HG03439 (cell line): ENCODE measurements around the gene KCTD14.

Experiments
- ATAC-seq: cut with Tn5 transposase; IDR thresholded peaks from one replicate; pipeline ENCODE4 v1.9.1; 2021; ENCODE audit warnings: mild to moderate bottlenecking, moderate library complexity; ENCODE audit not compliant: unreplicated experiment

The KCTD14 gene

DNA sequence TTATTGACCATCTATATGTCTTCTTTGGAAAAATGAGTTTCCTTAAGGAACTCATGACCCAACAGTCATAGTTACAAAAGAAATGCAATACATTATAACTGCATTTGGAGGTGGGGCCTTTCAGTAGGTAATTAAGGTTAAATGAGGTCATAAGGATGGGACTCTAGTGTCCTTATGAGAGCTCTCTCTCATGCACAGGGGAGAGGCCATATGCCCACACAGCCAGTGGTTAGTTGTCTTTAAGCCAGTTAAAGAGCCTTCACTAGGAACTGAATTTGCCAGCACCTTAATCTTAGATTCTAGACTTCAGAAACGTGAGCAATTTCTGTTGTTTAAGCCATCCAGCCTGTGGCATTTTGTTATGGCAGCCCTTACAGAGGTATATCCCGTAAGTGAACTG lies 56.0 kb downstream of the KCTD14 start:
- no peak for ATAC-seq

DNA sequence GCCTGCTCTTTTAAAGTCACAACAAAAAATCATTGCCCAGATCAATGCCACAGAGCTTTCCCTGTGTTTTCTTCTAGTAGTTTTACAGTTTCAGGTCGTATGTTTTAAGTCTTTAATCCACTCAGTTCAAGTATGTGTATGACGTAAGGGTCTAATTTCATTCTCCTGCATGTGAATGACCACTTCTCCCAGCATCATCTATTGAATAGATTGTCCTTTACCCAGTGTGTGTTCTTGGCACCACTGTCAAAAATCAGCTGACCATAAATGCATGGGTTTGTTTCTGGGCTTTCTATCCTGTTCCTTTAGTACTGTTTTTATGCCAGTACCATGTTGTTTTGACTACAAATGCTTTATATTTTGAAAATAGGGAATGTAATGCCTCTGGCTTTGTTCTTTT lies 56.7 kb downstream of the KCTD14 start:
- ATAC-seq = no peak
